Keratinocyte (primary cell): ENCODE data around the gene RARS1. TPM values are rescaled to one million over a fixed set of nuclear protein-coding genes. Genes with fewer than 3 reads are reported as not detected.

Experiments
- DNase-seq: peaks from one replicate; pipeline ENCODE4 v3.0.0-alpha.2; 2011; ENCODE audit warnings: low read depth, missing footprints, low spot score
- FAIRE-seq: peaks from 2 replicates; lab custom pipeline; 2011; peaks lifted over from hg19 to GRCh38; lab: Jason Lieb, UNC
- H2AFZ ChIP-seq: 2 replicates; pipeline ENCODE4 v1.6.0; 2012; ENCODE audit warnings: low read length, control low read depth, inconsistent platforms; ENCODE audit not compliant: control insufficient read depth
- H3K27ac ChIP-seq: 2 replicates; pipeline ENCODE4 v1.5.1; 2011; ENCODE audit warnings: low read length; ENCODE audit not compliant: control insufficient read depth, insufficient read depth
- H3K27me3 ChIP-seq: 3 replicates; pipeline ENCODE4 v1.6.0; 2011; ENCODE audit warnings: low read length; ENCODE audit not compliant: control insufficient read depth, insufficient read depth; ENCODE audit errors: extremely low read depth
- H3K36me3 ChIP-seq, 2 experiments: 2 replicates in 1 of 2; 3 replicates in 1 of 2; pipeline ENCODE4 v1.5.1; 2011; ENCODE audit warnings: low read length in 2 of 2, mild to moderate bottlenecking in 1 of 2; ENCODE audit not compliant: control insufficient read depth in 2 of 2, insufficient read depth in 2 of 2; ENCODE audit errors: extremely low read depth in 1 of 2
- H3K4me1 ChIP-seq: 3 replicates; pipeline ENCODE4 v1.5.1; 2011; ENCODE audit warnings: low read length; ENCODE audit not compliant: control insufficient read depth, insufficient read depth; ENCODE audit errors: extremely low read depth
- H3K4me2 ChIP-seq: 3 replicates; pipeline ENCODE4 v1.6.0; 2011; ENCODE audit warnings: low read depth, low read length; ENCODE audit not compliant: control insufficient read depth, insufficient read depth; ENCODE audit errors: extremely low read depth
- H3K4me3 ChIP-seq, 3 experiments: fragments of 200-600 bp in 1 of 3; sonication (generic) in 1 of 3; 2 replicates in 2 of 3; 3 replicates in 1 of 3; pipeline ENCODE4 v1.5.1; 2011 to 2016; ENCODE audit warnings: low read length in 3 of 3, mild to moderate bottlenecking in 3 of 3, control low read depth in 2 of 3, inconsistent platforms in 1 of 3, low read depth in 1 of 3, mixed read lengths in 1 of 3, mixed run types in 1 of 3, moderate library complexity in 1 of 3; ENCODE audit not compliant: control insufficient read depth in 2 of 3, insufficient read depth in 2 of 3; ENCODE audit errors: extremely low read depth in 1 of 3
- H3K79me2 ChIP-seq: 2 replicates; pipeline ENCODE4 v1.6.0; 2012; ENCODE audit warnings: low read length; ENCODE audit not compliant: control insufficient read depth, insufficient read depth
- H3K9ac ChIP-seq: 3 replicates; pipeline ENCODE4 v1.6.0; 2011; ENCODE audit warnings: low read length; ENCODE audit not compliant: control insufficient read depth, insufficient read depth; ENCODE audit errors: extremely low read depth
- H3K9me1 ChIP-seq: 3 replicates; pipeline ENCODE4 v1.6.0; 2011; ENCODE audit warnings: low read length; ENCODE audit not compliant: control insufficient read depth, insufficient read depth; ENCODE audit errors: extremely low read depth
- H3K9me3 ChIP-seq: 2 replicates; pipeline ENCODE4 v1.5.1; 2012; ENCODE audit warnings: low read depth, low read length; ENCODE audit not compliant: control insufficient read depth
- H4K20me1 ChIP-seq: 3 replicates; pipeline ENCODE4 v1.6.0; 2011; ENCODE audit warnings: low read length; ENCODE audit not compliant: control insufficient read depth, insufficient read depth; ENCODE audit errors: extremely low read depth
- CTCF ChIP-seq, 3 experiments: IDR thresholded peaks in 1 of 3; conservative IDR thresholded peaks in 1 of 3; optimal IDR thresholded peaks in 1 of 3; 2 replicates in 2 of 3; 3 replicates in 1 of 3; pipeline versions ENCODE3 to v1.5.1; 2011; ENCODE audit warnings: low read length in 3 of 3, mild to moderate bottlenecking in 3 of 3, moderate library complexity in 2 of 3, control low read depth in 1 of 3, inconsistent platforms in 1 of 3; ENCODE audit not compliant: insufficient read depth in 2 of 3; ENCODE audit errors: extremely low read depth in 1 of 3
- EZH2 ChIP-seq: IDR thresholded peaks from one replicate; pipeline ENCODE4 v1.6.1; 2012; ENCODE audit warnings: inconsistent platforms, mild to moderate bottlenecking, low read length, moderate library complexity
- dilution Hi-C: fragments of 300-500 bp; cut with MboI; formaldehyde crosslinking; loops from one replicate; pipeline ENCODE4 v1.7.0; 2020; ENCODE audit warnings: low sequenced_read_pairs; ENCODE audit not compliant: extremely low pct_ligation_motif_present
- polyA plus RNA-seq, 5 experiments: library from polyadenylated mRNA; depleted of rRNA in 3 of 5; stranded (reverse) in 3 of 5; stranded (forward) in 1 of 5; unstranded in 1 of 5; fragments of >200 nt; gene quantifications; 1 replicate in 1 of 5; 2 replicates in 3 of 5; 3 replicates in 1 of 5; pipeline versions ENCODE4 v1.2.1 to v1.2.3, GENCODE V29; 2011 to 2012; ENCODE audit warnings: missing spikeins in 2 of 5, low read depth in 1 of 5, low replicate concordance in 1 of 5

Gene RARS1
- polyA plus RNA-seq, 1 donor (not counting 4 experiments of a cell fraction or from before 2014, with no cell fraction given) = 128 TPM

GRCh38 chr5:168443533-168443932 is 42.7 kb upstream of the RARS1 start:
- Histone ChIP-seq H4K20me1 (no peaks in the 10 kb centered on the region), H3K9me1 (no peaks in the 10 kb centered on the region), H3K4me2 (no peak overlapping the region), H3K9me3 (no peaks in the 10 kb centered on the region), H3K27ac (no peak overlapping the region), H3K4me1 (no peaks in the 10 kb centered on the region), H3K27me3 (no peaks in the 10 kb centered on the region), H3K9ac (no peak overlapping the region), H3K79me2 (no peaks in the 10 kb centered on the region), H2AFZ (no peak overlapping the region), H3K36me3 (peaks cover 15 to 28% of the 10 kb centered on the region in 2 experiments), H3K4me3 (no peak overlapping the region)
- DNase-seq = no peak
- dilution Hi-C loops = no loop called here
- FAIRE-seq = no peak
- TF ChIP-seq CTCF (optimal IDR thresholded peaks at IDR 0.05 in 1 of 3, IDR thresholded peaks at IDR 0.05 in 1 of 3, conservative IDR thresholded peaks at IDR 0.05 in 1 of 3; ENCODE audit: extremely low read depth in 1 of 3, insufficient read depth in 2 of 3, low read length in 3 of 3) = no peak
- TF ChIP-seq EZH2 = no peak

- Histone ChIP-seq H3K9me3 (no peaks in the 10 kb centered on the region), H3K9me1 (no peaks in the 10 kb centered on the region), H2AFZ (no peak overlapping the region), H4K20me1 (no peaks in the 10 kb centered on the region), H3K79me2 (no peaks in the 10 kb centered on the region), H3K4me2 (no peak overlapping the region), H3K27ac (no peak overlapping the region), H3K4me1 (peaks cover 5% of the 10 kb centered on the region), H3K4me3 (no peak overlapping the region), H3K36me3 (peaks cover 15 to 28% of the 10 kb centered on the region in 2 experiments), H3K27me3 (no peaks in the 10 kb centered on the region), H3K9ac (no peak overlapping the region)
- no peak for FAIRE-seq
- DNase-seq = no peak
- dilution Hi-C loops = no loop called here
- TF ChIP-seq CTCF (optimal IDR thresholded peaks at IDR 0.05 in 1 of 3, IDR thresholded peaks at IDR 0.05 in 1 of 3, conservative IDR thresholded peaks at IDR 0.05 in 1 of 3; ENCODE audit: extremely low read depth in 1 of 3, insufficient read depth in 2 of 3, low read length in 3 of 3) (no peak), EZH2 (no peak)
These were observed 42.1 kb upstream of the RARS1 start for GRCh38 chr5:168443950-168444700.
